Coronary artery (tissue), 2 donors: ENCODE data around the gene DRC1.

Source experiments
- DNase-seq: peaks from one replicate; pipeline ENCODE4 v3.0.0-alpha.2; 2017; ENCODE audit warnings: low spot score
- H3K27ac ChIP-seq, 2 donors: fragments of 200-600 bp; sonication (generic); one replicate each; pipeline ENCODE4 v1.5.1; 2016 to 2019
- H3K4me3 ChIP-seq: fragments of 200-600 bp; sonication (generic); 2 replicates; pipeline ENCODE4 v1.5.1; 2016; ENCODE audit warnings: mild to moderate bottlenecking, moderate library complexity
- TF ChIP-seq, protein P1 (sequence below): fragments of 200-600 bp; sonication (generic); IDR thresholded peaks from one replicate; pipeline ENCODE4 v1.5.1; 2019; ENCODE audit warnings: antibody characterized with exemption

The DRC1 gene

DNA sequence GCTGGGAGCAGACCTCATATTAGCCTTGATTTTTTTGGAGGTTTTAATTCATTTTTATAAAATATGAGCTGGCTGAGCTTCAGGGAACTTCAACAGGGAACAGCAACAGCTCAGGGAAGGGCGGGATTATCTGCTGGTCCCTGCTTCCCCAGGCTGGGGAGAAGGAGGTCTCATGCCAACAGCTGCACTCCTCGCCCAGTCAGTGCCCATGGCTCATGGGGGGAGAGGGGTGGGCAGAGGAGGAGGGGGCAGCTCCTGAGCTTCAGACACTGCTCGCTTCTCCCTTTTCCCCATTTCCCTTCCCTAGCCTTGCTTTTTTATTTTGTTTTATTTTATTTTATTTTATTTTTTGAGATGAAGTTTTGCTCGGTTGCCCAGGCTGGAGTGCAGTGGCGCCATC lies 76.6 kb downstream of the DRC1 start:
- no peak overlapping the region for H3K27ac ChIP-seq
- TF ChIP-seq, protein P1, sequence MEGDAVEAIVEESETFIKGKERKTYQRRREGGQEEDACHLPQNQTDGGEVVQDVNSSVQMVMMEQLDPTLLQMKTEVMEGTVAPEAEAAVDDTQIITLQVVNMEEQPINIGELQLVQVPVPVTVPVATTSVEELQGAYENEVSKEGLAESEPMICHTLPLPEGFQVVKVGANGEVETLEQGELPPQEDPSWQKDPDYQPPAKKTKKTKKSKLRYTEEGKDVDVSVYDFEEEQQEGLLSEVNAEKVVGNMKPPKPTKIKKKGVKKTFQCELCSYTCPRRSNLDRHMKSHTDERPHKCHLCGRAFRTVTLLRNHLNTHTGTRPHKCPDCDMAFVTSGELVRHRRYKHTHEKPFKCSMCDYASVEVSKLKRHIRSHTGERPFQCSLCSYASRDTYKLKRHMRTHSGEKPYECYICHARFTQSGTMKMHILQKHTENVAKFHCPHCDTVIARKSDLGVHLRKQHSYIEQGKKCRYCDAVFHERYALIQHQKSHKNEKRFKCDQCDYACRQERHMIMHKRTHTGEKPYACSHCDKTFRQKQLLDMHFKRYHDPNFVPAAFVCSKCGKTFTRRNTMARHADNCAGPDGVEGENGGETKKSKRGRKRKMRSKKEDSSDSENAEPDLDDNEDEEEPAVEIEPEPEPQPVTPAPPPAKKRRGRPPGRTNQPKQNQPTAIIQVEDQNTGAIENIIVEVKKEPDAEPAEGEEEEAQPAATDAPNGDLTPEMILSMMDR, result no peak
- DNase-seq, result no peak

DNA sequence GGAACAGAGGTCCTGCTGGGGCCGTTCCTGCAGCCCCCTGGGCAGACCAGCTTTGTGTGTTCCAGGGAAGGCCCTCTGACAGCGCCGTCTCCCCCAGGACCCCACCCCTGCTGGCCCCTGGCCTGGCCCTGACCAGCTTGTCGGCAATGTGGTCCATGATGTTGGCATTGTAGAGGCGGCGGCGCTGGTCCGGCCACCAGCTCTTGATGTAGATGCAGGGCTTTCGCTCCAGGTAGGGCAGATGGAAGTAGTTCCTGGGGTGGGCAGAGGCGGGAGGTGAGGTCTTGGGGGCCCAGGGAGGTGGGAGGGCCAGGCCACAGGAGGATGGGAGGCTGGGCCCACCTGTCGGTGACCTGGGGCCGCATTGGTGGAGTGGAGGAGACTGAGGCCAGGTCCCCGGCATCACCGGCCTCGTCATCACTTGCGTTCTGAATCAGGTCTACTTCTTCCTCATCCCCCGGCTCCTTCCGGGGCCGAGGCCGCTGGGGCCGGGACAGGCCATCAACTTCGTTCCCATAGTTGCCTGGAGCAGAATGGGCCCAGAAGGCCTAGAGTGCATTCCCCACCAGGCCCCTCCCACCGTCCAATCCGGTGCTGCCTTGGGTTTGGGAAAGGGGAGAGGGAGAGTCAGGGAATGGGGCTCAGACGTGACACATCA lies 77.5 kb downstream of the DRC1 start:
- no peak for DNase-seq
- Histone ChIP-seq H3K4me3 (no peak overlapping the region), H3K27ac (no peak overlapping the region)
- TF ChIP-seq, protein P1, result no peak

More for the DNA sequence above, 76.6 kb downstream of the DRC1 start:
- H3K4me3 ChIP-seq, result no peak overlapping the region

DNA sequence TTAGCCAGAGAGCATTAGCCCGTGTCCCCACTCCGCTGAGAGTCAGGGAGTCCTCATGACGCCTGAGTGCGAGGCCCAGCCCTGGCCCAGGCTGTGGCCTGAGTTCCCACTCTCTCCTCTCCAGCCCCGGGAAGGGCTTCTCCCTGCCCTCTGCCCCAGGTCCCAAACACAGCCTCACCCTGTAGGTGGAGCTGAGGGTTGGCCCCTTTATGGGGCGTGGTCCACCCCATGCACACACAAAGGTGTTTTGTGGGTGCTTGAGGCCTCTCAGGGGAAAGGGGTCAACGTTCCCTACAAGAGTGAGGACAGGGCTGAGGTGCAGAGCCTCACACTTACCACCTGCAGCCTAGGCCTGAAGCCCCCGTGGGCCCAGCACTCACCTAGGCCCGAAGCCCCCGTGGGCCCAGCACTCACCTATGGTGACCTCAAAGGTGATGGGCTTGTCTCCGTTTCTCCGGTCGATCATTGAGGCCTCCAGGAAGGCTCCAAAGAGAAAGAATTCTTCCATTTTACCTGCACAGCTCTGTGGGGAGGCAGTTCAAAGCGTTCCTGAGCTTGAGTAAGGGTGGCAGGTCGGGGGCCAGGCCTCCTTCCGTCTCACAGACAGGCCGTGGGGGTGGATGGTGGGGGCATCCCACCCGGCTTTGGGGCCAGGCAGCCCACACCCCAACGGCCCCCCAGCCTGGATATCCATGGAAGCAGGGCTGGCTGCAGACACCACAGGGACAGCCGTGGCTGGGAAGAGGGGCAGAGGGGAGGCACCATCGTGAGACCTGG lies 78.3 kb downstream of the DRC1 start:
- TF ChIP-seq, protein P1, result no peak
- Histone ChIP-seq H3K4me3 (no peak overlapping the region), H3K27ac (no peak overlapping the region)
- DNase-seq, result no peak

DNA sequence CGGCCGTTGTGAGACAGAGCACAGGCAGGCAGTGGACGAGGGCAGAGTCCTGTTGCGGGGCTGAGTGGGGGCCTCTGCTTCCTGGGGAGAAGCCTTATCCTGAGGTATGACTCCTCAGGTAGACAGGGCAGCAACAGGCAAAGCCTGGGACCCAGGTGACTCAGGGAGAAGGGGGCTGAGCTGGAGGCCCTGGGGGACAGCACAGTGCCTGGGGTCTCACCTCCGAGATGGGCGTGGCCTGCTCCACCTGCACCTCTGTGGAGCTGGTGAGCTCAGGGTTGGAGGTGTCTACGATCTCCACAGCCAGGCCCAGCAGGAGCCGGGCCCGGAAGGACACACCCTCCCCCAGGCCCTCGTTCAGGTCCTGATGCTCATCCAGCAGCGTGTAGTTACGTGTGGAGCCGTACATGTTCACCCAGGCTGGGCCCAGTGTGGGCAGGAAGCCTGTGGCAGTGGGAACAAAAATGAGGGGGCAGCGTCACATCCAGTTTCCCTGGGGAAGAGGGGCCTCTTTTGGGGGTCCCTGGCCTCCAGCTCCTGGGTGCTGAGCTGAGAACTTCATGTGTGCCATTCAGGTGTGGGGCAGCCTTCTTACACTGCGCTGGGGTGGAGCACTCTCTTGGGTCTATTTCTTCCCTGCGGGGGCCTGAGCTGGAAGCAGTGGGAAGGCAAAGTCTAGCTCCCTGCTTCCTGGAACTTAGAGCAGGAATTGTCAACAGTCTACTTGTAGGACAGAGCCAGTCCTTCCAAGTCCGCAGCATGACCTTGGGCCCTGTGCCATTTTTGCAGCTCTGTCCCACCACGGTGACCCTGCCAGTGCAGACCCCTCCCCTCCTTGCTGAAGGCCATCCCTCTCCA lies 79.1 kb downstream of the DRC1 start:
- no peak for DNase-seq
- Histone ChIP-seq H3K27ac (no peak overlapping the region), H3K4me3 (no peak overlapping the region)
- TF ChIP-seq, protein P1, result no peak

DNA sequence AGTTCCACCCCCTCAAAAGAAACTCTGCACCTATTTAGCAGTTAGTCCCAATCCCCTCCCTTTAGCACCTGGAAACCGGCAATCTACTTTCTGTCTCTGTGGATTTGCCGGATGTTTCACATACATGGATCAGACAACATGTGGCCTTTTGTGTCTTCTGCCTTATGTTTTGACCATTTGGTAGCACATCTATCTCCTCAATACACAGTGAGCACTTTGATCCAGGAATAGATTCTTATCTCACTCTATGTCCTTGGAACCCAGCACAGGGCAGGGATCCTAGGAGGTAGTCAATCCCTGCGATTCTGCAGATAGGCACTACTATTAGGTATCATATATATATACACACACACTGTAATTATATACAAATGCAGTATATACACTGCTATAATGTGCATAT lies 80.0 kb downstream of the DRC1 start:
- H3K27ac ChIP-seq, result no peak overlapping the region
- H3K4me3 ChIP-seq, result no peak overlapping the region
- TF ChIP-seq, protein P1, result no peak
- no peak for DNase-seq

DNA sequence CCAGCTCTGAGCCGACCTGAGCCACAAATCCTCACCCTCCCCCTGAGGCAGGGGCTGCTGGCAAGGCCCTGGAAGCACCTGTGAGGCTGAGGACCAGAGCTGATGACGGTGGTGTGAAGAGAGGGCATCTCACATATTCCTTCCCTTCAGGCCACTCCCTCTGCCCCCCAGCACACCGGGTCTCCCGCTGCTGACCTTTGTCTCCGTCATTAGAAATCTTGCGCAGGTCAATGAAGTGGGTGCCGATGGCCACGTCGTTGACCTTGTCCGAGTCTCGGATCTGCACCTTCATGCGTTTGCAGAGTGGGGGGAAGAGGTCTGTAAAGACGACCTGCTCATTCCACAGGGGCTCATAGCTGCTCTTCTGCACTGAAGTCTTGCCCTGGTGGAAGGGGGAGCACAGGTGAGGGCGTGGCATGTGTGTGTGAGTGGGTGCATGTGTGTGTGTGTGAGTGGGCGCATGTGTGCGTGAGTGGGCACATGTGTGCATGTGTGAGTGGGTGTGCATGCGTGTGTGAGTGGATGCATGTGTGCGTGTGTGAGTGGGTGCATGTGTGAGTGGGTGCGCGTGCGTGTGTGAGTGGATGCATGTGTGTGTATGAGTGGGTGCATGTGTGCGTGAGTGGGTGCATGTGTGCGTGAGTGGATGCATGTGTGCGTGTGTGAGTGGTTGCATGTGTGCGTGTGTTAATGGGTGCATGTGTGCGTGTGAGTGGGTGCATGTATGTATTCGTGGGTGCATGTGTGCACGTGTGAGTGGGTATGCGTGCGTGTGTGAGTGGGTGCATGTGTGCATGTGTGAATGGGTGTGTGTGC lies 80.7 kb downstream of the DRC1 start:
- H3K27ac ChIP-seq, result no peak overlapping the region
- DNase-seq, result no peak
- TF ChIP-seq, protein P1, result no peak
- no peak overlapping the region for H3K4me3 ChIP-seq
